ENCODE results near the gene BCAP29. TPM values are rescaled to one million over a fixed set of nuclear protein-coding genes. Genes with fewer than 3 reads are reported as not detected.

Gene BCAP29
- total RNA-seq, 1 experiment from 2014 or later, result 43.2 TPM

GRCh38 chr7:107659666-107660065 lies 79.6 kb downstream of the BCAP29 start (continued):
- peak; percentile 69 for TF ChIP-seq CEBPB (IDR thresholded peaks at IDR 0.05; ENCODE audit: low read depth)

GRCh38 chr7:107660381-107661080 lies 80.5 kb downstream of the BCAP29 start, which contains the start of gene SLC26A4:
SLC26A4 (plus strand) TSS chr7:107660828; CDS start chr7:107661642, 814 bp downstream.
- peaks cover 0 to 16% of the 10 kb centered on the region in 2 experiments; a peak in 2 of 4 replicates for H3K4me1 ChIP-seq (ENCODE audit: control insufficient read depth in 1 of 2, insufficient read depth in 2 of 2, low read length in 2 of 2)
- DNase-seq (ENCODE audit: low read depth, low spot score), result no peak
- H3K79me2 ChIP-seq (ENCODE audit: insufficient read depth, low read length), result no peaks in the 10 kb centered on the region
- no peak within 1 kb of the TSS for H2AFZ ChIP-seq (ENCODE audit: low read depth, low read length, poor library complexity, severe bottlenecking)
- ChIA-PET CTCF (no interaction called here), POLR2A (no interaction called here), RAD21 (ENCODE audit: low non-redundant PET in 1 of 2, low total read pairs in 2 of 2, uncharacterized antibody in 2 of 2, unreplicated experiment in 2 of 2) (no interaction called here)
- intact Hi-C loops (cut with micrococcal nuclease), result no loop called here
- no peak within 1 kb of the TSS for H3K4me3 ChIP-seq (replicated peaks in 1 of 2; ENCODE audit: low read depth in 1 of 2, low read length in 2 of 2)
- H3K4me2 ChIP-seq (ENCODE audit: low read length), result peak within 1 kb of the TSS; percentile 22; the same call in 1 of the 2 replicates
- no peaks in the 10 kb centered on the region for H4K20me1 ChIP-seq (ENCODE audit: insufficient read depth)
- H3K9me3 ChIP-seq (ENCODE audit: control insufficient read depth in 1 of 2, insufficient read depth in 1 of 2, low read depth in 1 of 2, low read length in 2 of 2), result no peaks in the 10 kb centered on the region
- no peak within 1 kb of the TSS for H3K9ac ChIP-seq (ENCODE audit: low read length)
- H3K9me2 ChIP-seq (ENCODE audit: insufficient read depth), result no peaks in the 10 kb centered on the region
- no peak for ATAC-seq
- no peak for TF ChIP-seq MAX (IDR thresholded peaks at IDR 0.05)
- no peak for TF ChIP-seq ELF1 (IDR thresholded peaks at IDR 0.05; ENCODE audit: borderline replicate concordance, low read depth)
- BruUV-seq (replicated peaks), result no TSS peak
- H3K36me3 ChIP-seq (ENCODE audit: control insufficient read depth in 1 of 2, insufficient read depth in 2 of 2, low read length in 2 of 2), result no peaks in the 10 kb centered on the region
- no peak within 1 kb of the TSS for H3K27ac ChIP-seq (ENCODE audit: low read depth, low read length)
- H3K27me3 ChIP-seq (ENCODE audit: insufficient read depth, low read length), result no peaks in the 10 kb centered on the region

- intact Hi-C loops (cut with micrococcal nuclease), result no loop called here
- no peaks in the 10 kb centered on the region for H4K20me1 ChIP-seq (ENCODE audit: insufficient read depth)
- no peak overlapping the region for H3K4me2 ChIP-seq (ENCODE audit: low read length)
- H3K79me2 ChIP-seq (ENCODE audit: insufficient read depth, low read length), result no peaks in the 10 kb centered on the region
- TF ChIP-seq EZH2phosphoT487 (IDR thresholded peaks at IDR 0.05; ENCODE audit: borderline replicate concordance), result no peak
- no peak for TF ChIP-seq EGR1 (IDR thresholded peaks at IDR 0.05; ENCODE audit: low read depth)
- no peak for TF ChIP-seq SIN3A (IDR thresholded peaks at IDR 0.05; ENCODE audit: low read depth)
- no peak for TF ChIP-seq CEBPB (IDR thresholded peaks at IDR 0.05; ENCODE audit: low read depth)
- TF ChIP-seq FOSL1 (IDR thresholded peaks at IDR 0.05; ENCODE audit: low read depth), result no peak
- no peak overlapping the region for H2AFZ ChIP-seq (ENCODE audit: low read depth, low read length, poor library complexity, severe bottlenecking)
- H3K27ac ChIP-seq (ENCODE audit: low read depth, low read length), result no peak overlapping the region
- H3K9me3 ChIP-seq (ENCODE audit: control insufficient read depth in 1 of 2, insufficient read depth in 1 of 2, low read depth in 1 of 2, low read length in 2 of 2), result no peaks in the 10 kb centered on the region
- H3K4me3 ChIP-seq (replicated peaks in 1 of 2; ENCODE audit: low read depth in 1 of 2, low read length in 2 of 2), result no peak overlapping the region
- H3K9ac ChIP-seq (ENCODE audit: low read length), result no peak overlapping the region
- no peaks in the 10 kb centered on the region for H3K27me3 ChIP-seq (ENCODE audit: insufficient read depth, low read length)
- no TSS peak for BruUV-seq (replicated peaks)
- H3K9me2 ChIP-seq (ENCODE audit: insufficient read depth), result no peaks in the 10 kb centered on the region
- ChIA-PET POLR2A (no interaction called here), CTCF (no interaction called here), RAD21 (ENCODE audit: low non-redundant PET in 1 of 2, low total read pairs in 2 of 2, uncharacterized antibody in 2 of 2, unreplicated experiment in 2 of 2) (no interaction called here)
- DNase-seq (ENCODE audit: low read depth, low spot score) (no peak), ATAC-seq (no peak)
- H3K4me1 ChIP-seq (ENCODE audit: control insufficient read depth in 1 of 2, insufficient read depth in 2 of 2, low read length in 2 of 2), result peaks cover 0 to 16% of the 10 kb centered on the region in 2 experiments; a peak in 2 of 4 replicates
- no peaks in the 10 kb centered on the region for H3K36me3 ChIP-seq (ENCODE audit: control insufficient read depth in 1 of 2, insufficient read depth in 2 of 2, low read length in 2 of 2)
These were observed 81.2 kb downstream of the BCAP29 start for GRCh38 chr7:107661081-107661864.
